Measurements from ENCODE around the gene CARD6. TPM values are rescaled to one million over a fixed set of nuclear protein-coding genes. Genes with fewer than 3 reads are reported as not detected.
A peak's percentile ranks its signal among the peaks of the same experiment; 100 is the strongest.

The CARD6 gene
- total and polyA plus RNA-seq, 2 of the 4 experiments (the other 2 are of a cell fraction), result 1.8 to 4.3 TPM

DNA sequence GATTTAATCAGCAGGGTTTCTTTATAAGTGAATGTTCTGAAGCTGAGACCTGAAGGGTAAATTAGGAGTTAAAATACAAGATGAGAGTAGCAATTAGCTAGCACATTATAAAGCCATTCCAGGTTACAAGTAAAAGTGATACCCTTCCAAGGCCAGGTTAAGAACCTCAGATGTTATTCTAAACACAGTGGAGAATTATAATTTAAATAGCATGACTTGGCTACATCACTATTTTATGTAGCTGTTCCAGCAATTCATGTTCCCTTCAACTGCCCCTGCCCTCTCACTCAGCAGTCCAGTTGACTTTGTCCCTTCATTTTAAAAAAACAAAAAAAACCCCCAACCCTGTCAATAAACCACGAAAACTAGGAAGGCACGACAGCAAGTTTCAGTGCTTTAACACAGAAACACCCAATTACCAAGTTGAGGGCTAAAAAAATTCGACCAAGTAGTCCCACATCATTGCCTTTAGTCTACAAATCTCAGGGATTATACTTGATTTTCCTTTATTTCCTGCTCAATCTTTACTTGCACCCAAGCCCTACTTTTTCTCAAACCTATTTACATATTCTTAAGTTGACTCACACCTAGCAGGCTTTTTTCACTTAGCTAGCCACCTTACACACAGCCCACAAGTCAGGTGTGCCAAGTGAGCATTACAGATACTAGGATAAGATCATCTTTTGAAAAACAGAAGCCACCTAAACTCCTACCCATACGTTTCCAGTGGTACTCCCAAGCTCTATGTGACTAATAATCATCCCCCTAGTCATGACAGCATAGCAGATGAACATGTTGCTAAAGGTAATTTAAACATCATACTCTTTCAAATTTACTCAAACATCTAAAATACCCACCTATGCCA, 9.6 kb upstream of the CARD6 start:
- Histone ChIP-seq H2BK20ac (ENCODE audit: low read depth, low read length) (no peak overlapping the region), H3K23ac (ENCODE audit: low read depth, low read length) (peak overlapping the region; percentile 24; the same call in 1 of the 2 replicates), H3K27me3 (ENCODE audit: control insufficient read depth, insufficient read depth, low read length) (no peaks in the 10 kb centered on the region), H3K4ac (ENCODE audit: low read depth, low read length) (no peak overlapping the region), H3K18ac (ENCODE audit: low read depth, low read length) (no peak overlapping the region), H2AK9ac (replicated peaks; ENCODE audit: low read depth, low read length, poor library complexity) (no peak overlapping the region), H3K9me1 (ENCODE audit: insufficient read depth, low read length) (0 out of 2 replicates have a peak, but pooled peaks cover 2% of the 10 kb centered on the region), H2BK5ac (ENCODE audit: low read depth, low read length, poor library complexity, severe bottlenecking) (peak overlapping the region; percentile 17), H4K8ac (ENCODE audit: low read depth in 2 of 2, low read length in 2 of 2) (no peak overlapping the region), H3K79me1 (ENCODE audit: low read depth in 1 of 2, low read length in 2 of 2) (peaks cover 26 to 88% of the 10 kb centered on the region in 2 experiments), H2AFZ (replicated peaks; ENCODE audit: low read length, poor library complexity) (no peak overlapping the region), H4K91ac (ENCODE audit: insufficient read depth, low read depth, low read length) (no peak overlapping the region), H2AK5ac (ENCODE audit: low read depth, low read length) (no peak overlapping the region), H3K36me3 (ENCODE audit: control insufficient read depth, insufficient read depth, low read length) (peaks cover 65% of the 10 kb centered on the region), H3K27ac (ENCODE audit: insufficient read depth, low read length) (no peak overlapping the region), H3K4me2 (ENCODE audit: low read depth, low read length) (no peak overlapping the region), H2BK120ac (ENCODE audit: low read depth, low read length) (no peak overlapping the region), H4K5ac (ENCODE audit: low read depth, low read length) (no peak overlapping the region), H3K9me3 (ENCODE audit: control insufficient read depth, insufficient read depth, low read length) (no peaks in the 10 kb centered on the region), H3K4me3 (ENCODE audit: insufficient read depth, low read depth, low read length) (no peak overlapping the region), H4K20me1 (ENCODE audit: insufficient read depth, low read length) (peaks cover 82% of the 10 kb centered on the region), H3K4me1 (ENCODE audit: control insufficient read depth, insufficient read depth, low read length) (peaks cover 2% of the 10 kb centered on the region; the same call in 1 of the 2 replicates), H3K56ac (ENCODE audit: extremely low read depth, insufficient read depth, low read length) (no peak overlapping the region), H2BK15ac (ENCODE audit: low read depth, low read length) (no peak overlapping the region), H3K9ac (ENCODE audit: low read depth, low read length) (no peak overlapping the region), H3K14ac (replicated peaks; ENCODE audit: low read depth, low read length) (no peak overlapping the region)
- BruUV-seq (replicated peaks), result no TSS peak
- ATAC-seq (ENCODE audit: low read depth) (no peak), DNase-seq (peak; percentile 28)
- dilution Hi-C loops (cut with HindIII; ENCODE audit: low sequenced_read_pairs, unreplicated experiment) (no loop called here), in situ Hi-C loops (cut with MboI; ENCODE audit: low sequenced_read_pairs) (no loop called here), intact Hi-C loops (cut with micrococcal nuclease) (loop anchor here (5.0 kb wide), 1 partner anchor 1409 kb away; the partner anchor contains the start of gene DAB2)
- no peak for TF ChIP-seq MAZ (IDR thresholded peaks at IDR 0.05; ENCODE audit: borderline replicate concordance, low read depth, low read length)
- no peak for TF ChIP-seq CHD1 (IDR thresholded peaks at IDR 0.05; ENCODE audit: low read depth, low read length)
- no peak for TF ChIP-seq POLR2A (IDR thresholded peaks at IDR 0.05; ENCODE audit: low read depth, low read length)
- no peak for TF ChIP-seq BHLHE40 (IDR thresholded peaks at IDR 0.05; ENCODE audit: low read depth, low read length)
- no peak for TF ChIP-seq SMC3 (IDR thresholded peaks at IDR 0.05; ENCODE audit: low read depth, low read length)
- TF ChIP-seq FOS (IDR thresholded peaks at IDR 0.05; ENCODE audit: low read depth, low read length), result no peak
- no peak for TF ChIP-seq RAD21 (IDR thresholded peaks at IDR 0.05; ENCODE audit: low read length)
- TF ChIP-seq RCOR1 (IDR thresholded peaks at IDR 0.05; ENCODE audit: insufficient replicate concordance, low read length), result no peak
- 100% methylated on average over 2 of the region's 4 CpGs; no CpG with 5 or more reads in 1 of the 2 experiments for WGBS, 2 experiments (ENCODE audit: extremely low coverage in 2 of 2, insufficient read length in 1 of 2)
- ChIA-PET CTCF (interaction anchor here (0.6 kb wide), 1 partner anchor 45 kb away, joined by 3 read pairs; no protein-coding TSS in a partner anchor), POLR2A (ENCODE audit: unreplicated experiment) (no interaction called here)

Measured in IMR-90 (cell line).